Measurements from ENCODE around the gene SLC9B1.
"Not testable (repeated sequence)": the region's sequence is repeated elsewhere in the genome, so short reads cannot be mapped to it uniquely, and the experiment has no call there.

Gene SLC9B1

GRCh38 chr4:103011378-103012025 lies 8.0 kb downstream of the SLC9B1 start:
- DNase-seq = no peak

- no peak for DNase-seq
Observed at GRCh38 chr4:103010804-103011203, 8.7 kb downstream of the SLC9B1 start.

GRCh38 chr4:103008875-103009729 lies 10.4 kb downstream of the SLC9B1 start:
- no peak for DNase-seq

GRCh38 chr4:103002551-103002950 lies 17.0 kb downstream of the SLC9B1 start:
- no peak for DNase-seq

- no peak for DNase-seq
Observed at GRCh38 chr4:102994803-102995202, 24.7 kb downstream of the SLC9B1 start.

GRCh38 chr4:102993985-102994384 lies 25.5 kb downstream of the SLC9B1 start:
- DNase-seq = not testable (repeated sequence)

- no peak for DNase-seq
Observed at GRCh38 chr4:102988429-102989020, 31.0 kb downstream of the SLC9B1 start.

GRCh38 chr4:102981005-102981404 lies 38.5 kb downstream of the SLC9B1 start:
- DNase-seq = no peak

GRCh38 chr4:102961813-102962212 lies 57.7 kb downstream of the SLC9B1 start:
- not testable (repeated sequence) for DNase-seq

GRCh38 chr4:102959496-102959895 lies 60.0 kb downstream of the SLC9B1 start:
- no peak for DNase-seq

- no peak for DNase-seq
Observed at GRCh38 chr4:102945066-102945465, 74.4 kb downstream of the SLC9B1 start.

- not testable (repeated sequence) for DNase-seq
Observed at GRCh38 chr4:102938063-102938462, 81.4 kb downstream of the SLC9B1 start.

- no peak for DNase-seq
Observed at GRCh38 chr4:102935716-102936115, 83.8 kb downstream of the SLC9B1 start.

GRCh38 chr4:102919697-102920096 lies 99.8 kb downstream of the SLC9B1 start:
- DNase-seq = not testable (repeated sequence)

- DNase-seq = no peak
Observed at GRCh38 chr4:102918859-102919258, 100.6 kb downstream of the SLC9B1 start.

- no peak for DNase-seq
Observed at GRCh38 chr4:102901804-102902203, 117.7 kb downstream of the SLC9B1 start.

- DNase-seq = not testable (repeated sequence)
Observed at GRCh38 chr4:102897610-102898009, 121.9 kb downstream of the SLC9B1 start.

- DNase-seq = not testable (repeated sequence)
Observed at GRCh38 chr4:102896547-102896946, 123.0 kb downstream of the SLC9B1 start.

GRCh38 chr4:102889866-102890265 lies 129.6 kb downstream of the SLC9B1 start:
- DNase-seq = not testable (repeated sequence)

GRCh38 chr4:102888570-102888969 lies 130.9 kb downstream of the SLC9B1 start:
- not testable (repeated sequence) for DNase-seq

- no peak for DNase-seq
Observed at GRCh38 chr4:102883278-102883677, 136.2 kb downstream of the SLC9B1 start.

- DNase-seq = no peak
Observed at GRCh38 chr4:102881343-102881742, 138.2 kb downstream of the SLC9B1 start.

GRCh38 chr4:102878901-102879300 lies 140.6 kb downstream of the SLC9B1 start:
- no peak for DNase-seq

GRCh38 chr4:102878349-102878748 lies 141.2 kb downstream of the SLC9B1 start:
- peak; percentile 15 for DNase-seq
